Heart right ventricle (tissue), 16 donors: ENCODE measurements around the gene SLX9. TPM values are rescaled to one million over a fixed set of nuclear protein-coding genes. Genes with fewer than 3 reads are reported as not detected.
"Not testable (repeated sequence)": the region's sequence is repeated elsewhere in the genome, so short reads cannot be mapped to it uniquely, and the experiment has no call there.

Experiments used
- ATAC-seq, 8 donors: fragments of 200-7000 bp; cut with Tn5 transposase; one replicate each; pipeline ENCODE4 v1.9.1; 2020; ENCODE audit warnings: mild to moderate bottlenecking in 8 of 8, moderate library complexity in 8 of 8, moderate number of reproducible peaks in 1 of 8
- DNase-seq, 2 donors: peaks; one replicate each; pipeline ENCODE4 v3.0.0-alpha.2; 2020
- H3K27ac ChIP-seq, 10 donors: fragments of 200-600 bp; sonication (generic) in 2 of 10; one replicate each; pipeline versions ENCODE4 v1.5.0 to v1.8.0; 2020 to 2022; ENCODE audit warnings: mild to moderate bottlenecking in 3 of 10
- H3K27me3 ChIP-seq, 7 donors: fragments of 200-600 bp; one replicate each; pipeline ENCODE4 v1.8.0; 2021 to 2022; ENCODE audit warnings: mild to moderate bottlenecking in 2 of 7
- H3K36me3 ChIP-seq, 9 donors: fragments of 200-600 bp; sonication (generic) in 1 of 9; one replicate each; pipeline versions ENCODE4 v1.5.0 to v1.8.0; 2020 to 2022; ENCODE audit warnings: mild to moderate bottlenecking in 2 of 9
- H3K4me1 ChIP-seq, 9 donors: fragments of 200-600 bp; sonication (generic) in 1 of 9; one replicate each; pipeline versions ENCODE4 v1.5.0 to v1.8.0; 2020 to 2022; ENCODE audit warnings: mild to moderate bottlenecking in 4 of 9
- H3K4me3 ChIP-seq, 10 donors: fragments of 200-600 bp; sonication (generic) in 2 of 10; one replicate each; pipeline versions ENCODE4 v1.5.0 to v1.8.0; 2020 to 2022; ENCODE audit warnings: mild to moderate bottlenecking in 7 of 10, moderate library complexity in 2 of 10
- H3K9me3 ChIP-seq, 11 donors: fragments of 200-600 bp in 10 of 11; sonication (generic) in 2 of 11; one replicate each; pipeline versions ENCODE4 v1.5.0 to v1.8.0; 2013 to 2022; ENCODE audit warnings: mild to moderate bottlenecking in 2 of 11, control low read depth in 1 of 11, moderate library complexity in 1 of 11
- WGBS, 2 donors: extraction: QIAGEN DNeasy Blood & Tissue Kit; methylation state at CpG; one replicate each; pipeline ENCODE4 v1.1.7; 2013; ENCODE audit warnings: inconsistent platforms in 1 of 2; 5-methylcytosine and 5-hydroxymethylcytosine counted together
- intact Hi-C, 10 donors: fragments of 100-400 bp; cut with DNase I; formaldehyde crosslinking; loops; one replicate each; pipeline versions ENCODE4 v1.11.1 to v1.14.2; 2022
- polyA plus RNA-seq, 2 donors: library from polyadenylated mRNA; stranded (reverse); fragments of 200-250 nt; gene quantifications; one replicate each; pipeline ENCODE4 v1.2.3, GENCODE V29; 2013
- total RNA-seq, 10 donors: library from RNA; stranded (reverse); fragmentation: NEBNext Ultra II Directional in 3 of 10; extraction: Animal tissue kit (Norgen Biotek cat#: 25700) in 3 of 10; gene quantifications; one replicate each; pipeline versions ENCODE4 v1.2.1 to v1.2.4, GENCODE V29; 2021 to 2023
- TF ChIP-seq, protein P1 (sequence below), 9 donors: fragments of 200-600 bp; sonication (generic) in 2 of 9; IDR thresholded peaks; one replicate each; pipeline versions ENCODE4 v1.5.0 to v1.8.0; 2021 to 2022; ENCODE audit warnings: antibody characterized with exemption in 9 of 9, mild to moderate bottlenecking in 5 of 9, moderate library complexity in 1 of 9
- donor health status: Arrhythmogenic right ventricular cardiomyopathy.
- donor health status: ischemic (EF 13 %, LVEDD 7.1; RV severe dilation, severe dysfunction).
- donor health status: healthy with polysubstance abuse.
- donor health status: DM: no; HTN: yes; CAD: no.
- donor health status: DM: no; HTN: no; CAD: no.
- donor health status: ischemic (EF 25% LVEDD 6.9; RV normal size, moderate dysfunction).
- donor health status: ischemic (EF 25% LVEDD 5.7; RV mildly dilated, moderate dysfunction).
- donor health status: healthy.
- donor health status: DM: yes; HTN: yes; CAD: no.
- donor health status: Ischemic cardiomyopathy.
- donor health status: ischemic (EF 35%, LVEDD 5.7; RV mildly dilated, moderate dysfunction).
- donor health status: nonischemic (EF 11% LVEDD 7.7; RV severe dilation, severe dysfunction).
- donor health status: DM: yes; HTN: yes; CAD: no.
- donor health status: PGD.
- donor health status: ischemic (EF 29% LVEDD 5.4; RV normal size, mild dysfunction).
- donor health status: nonischemic (EF 23%, LVEDD 6.1; RV moderate dilation, normal function).

The SLX9 gene
- total and polyA plus RNA-seq, 12 donors: 42.4 to 83.6 (median 57.3) TPM

DNA sequence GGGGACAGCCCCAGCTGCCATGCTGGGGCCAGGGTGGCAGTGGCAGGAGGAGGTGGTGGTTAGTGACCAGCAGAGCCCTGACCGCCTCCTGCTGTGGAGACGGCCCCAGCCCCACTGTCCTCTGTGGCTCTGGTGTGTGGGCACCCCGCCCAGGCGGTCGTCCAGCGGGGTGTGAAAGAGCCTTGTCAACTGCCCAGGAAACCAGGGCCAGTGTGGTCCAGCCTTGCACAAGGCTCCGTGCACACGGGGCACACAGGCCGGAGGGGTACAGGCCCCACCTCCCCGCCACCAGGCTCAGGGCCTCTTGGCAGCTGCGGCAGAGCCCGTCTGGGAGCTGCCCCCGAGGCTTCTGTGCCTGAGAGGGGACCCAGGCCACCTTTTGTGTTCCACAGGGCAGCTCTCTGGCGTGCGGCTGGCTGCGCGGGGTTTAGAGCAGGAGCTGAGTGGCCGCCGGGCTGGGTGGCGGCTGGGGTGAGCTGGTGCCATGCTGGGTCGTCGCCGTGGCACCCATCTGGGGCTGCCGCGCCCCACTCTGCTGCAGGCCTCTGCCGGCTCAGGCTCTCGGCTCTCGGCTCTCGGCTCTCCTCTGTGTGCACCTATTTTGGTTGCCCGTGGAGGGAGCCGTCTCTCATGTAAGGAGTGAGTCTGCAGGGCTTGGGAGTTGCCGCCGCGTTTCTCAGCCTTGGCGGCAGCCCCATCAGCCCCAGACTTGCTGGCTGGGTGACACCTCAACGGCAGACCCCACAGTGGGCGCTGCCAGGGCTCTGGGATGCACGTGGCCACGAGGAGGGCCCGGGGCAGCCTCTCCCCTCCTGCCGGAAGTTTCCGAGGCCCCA lies 36.1 kb downstream of the SLX9 start:
- Histone ChIP-seq H3K4me3 (no peak overlapping the region), H3K4me1 (no peaks in the 10 kb centered on the region), H3K27ac (no peak overlapping the region), H3K9me3 (no peaks in the 10 kb centered on the region), H3K36me3 (peaks cover 0 to 56% (median 13%) of the 10 kb centered on the region in 9 donors), H3K27me3 (no peaks in the 10 kb centered on the region)
- peak in 2 of 8 donors; percentile 3 to 8 for ATAC-seq
- intact Hi-C loops: no loop called here
- DNase-seq: no peak
- TF ChIP-seq, protein P1, sequence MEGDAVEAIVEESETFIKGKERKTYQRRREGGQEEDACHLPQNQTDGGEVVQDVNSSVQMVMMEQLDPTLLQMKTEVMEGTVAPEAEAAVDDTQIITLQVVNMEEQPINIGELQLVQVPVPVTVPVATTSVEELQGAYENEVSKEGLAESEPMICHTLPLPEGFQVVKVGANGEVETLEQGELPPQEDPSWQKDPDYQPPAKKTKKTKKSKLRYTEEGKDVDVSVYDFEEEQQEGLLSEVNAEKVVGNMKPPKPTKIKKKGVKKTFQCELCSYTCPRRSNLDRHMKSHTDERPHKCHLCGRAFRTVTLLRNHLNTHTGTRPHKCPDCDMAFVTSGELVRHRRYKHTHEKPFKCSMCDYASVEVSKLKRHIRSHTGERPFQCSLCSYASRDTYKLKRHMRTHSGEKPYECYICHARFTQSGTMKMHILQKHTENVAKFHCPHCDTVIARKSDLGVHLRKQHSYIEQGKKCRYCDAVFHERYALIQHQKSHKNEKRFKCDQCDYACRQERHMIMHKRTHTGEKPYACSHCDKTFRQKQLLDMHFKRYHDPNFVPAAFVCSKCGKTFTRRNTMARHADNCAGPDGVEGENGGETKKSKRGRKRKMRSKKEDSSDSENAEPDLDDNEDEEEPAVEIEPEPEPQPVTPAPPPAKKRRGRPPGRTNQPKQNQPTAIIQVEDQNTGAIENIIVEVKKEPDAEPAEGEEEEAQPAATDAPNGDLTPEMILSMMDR (IDR thresholded peaks at IDR 0.05): no peak
- 92 to 93% methylated on average over 42 of the region's 42 CpGs for WGBS, 2 donors

- H3K4me1 ChIP-seq, DNase-seq, ATAC-seq, intact Hi-C loops, H3K27ac ChIP-seq, H3K9me3 ChIP-seq, H3K27me3 ChIP-seq, H3K4me3 ChIP-seq: not testable (repeated sequence)
- peaks cover 0 to 56% (median 13%) of the 10 kb centered on the region in 9 donors for H3K36me3 ChIP-seq
- 91 to 93% methylated on average over 25 of the region's 25 CpGs for WGBS, 2 donors
- TF ChIP-seq, protein P1 (IDR thresholded peaks at IDR 0.05): peak in 2 of 9 donors; percentile 4 to 22
These were observed 36.9 kb downstream of the SLX9 start for GRCh38 chr21:44976556-44977393.

DNA sequence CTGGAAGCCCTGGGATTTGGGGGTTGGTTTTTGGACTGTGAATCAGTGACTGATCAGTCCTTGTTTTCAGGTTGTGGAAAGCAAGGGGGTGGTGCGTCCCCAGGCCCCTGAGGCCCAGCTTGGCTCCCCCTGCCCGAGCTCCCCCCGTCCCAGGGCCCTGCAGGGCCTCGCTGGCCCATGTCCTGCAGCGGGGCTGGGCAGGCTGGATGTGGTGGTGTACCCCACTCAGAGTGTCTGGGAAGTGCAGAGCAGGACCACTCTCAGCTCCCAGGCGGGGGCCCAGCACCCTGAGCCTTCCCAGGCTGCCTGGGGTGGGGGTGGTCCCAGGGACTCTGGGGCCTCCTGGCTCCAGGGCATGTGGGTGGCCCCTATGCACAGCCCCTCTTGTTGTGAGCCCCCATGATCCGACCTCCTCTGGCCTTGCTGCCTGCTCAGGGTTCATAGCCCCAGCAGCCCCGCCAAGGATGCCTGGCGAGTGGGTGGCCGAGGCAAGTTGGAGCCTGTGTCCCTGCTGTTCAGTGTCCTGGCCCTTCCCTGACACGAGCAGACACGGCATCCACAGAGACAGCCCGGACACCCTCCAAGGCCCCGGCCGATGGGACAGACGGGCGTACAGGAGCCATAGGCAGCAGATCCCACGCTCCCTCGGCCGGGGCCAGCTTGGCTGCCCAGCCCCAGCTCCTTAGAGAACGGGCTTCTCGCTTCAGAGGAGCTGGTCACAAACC lies 37.9 kb downstream of the SLX9 start:
- intact Hi-C loops: no loop called here
- H3K9me3 ChIP-seq: no peaks in the 10 kb centered on the region
- no peak overlapping the region for H3K27ac ChIP-seq
- TF ChIP-seq, protein P1 (IDR thresholded peaks at IDR 0.05): no peak
- 94 to 97% methylated on average over 22 of the region's 22 CpGs for WGBS, 2 donors
- peaks cover 0 to 5% (median 4%) of the 10 kb centered on the region in 9 donors for H3K4me1 ChIP-seq
- no peak overlapping the region for H3K4me3 ChIP-seq
- DNase-seq (no peak), ATAC-seq (no peak)
- H3K36me3 ChIP-seq: peaks cover 0 to 48% (median 13%) of the 10 kb centered on the region in 9 donors
- no peaks in the 10 kb centered on the region for H3K27me3 ChIP-seq
